Nephron progenitor cell (in vitro differentiated cells): Measurements from ENCODE around the gene TOM1L1.

Experiments used
- DNase-seq: peaks from one replicate; pipeline ENCODE4 v3.0.0; 2021
- H3K27ac Mint-ChIP-seq: 2 replicates; pipeline ENCODE4 v1.8.0; 2021; ENCODE audit warnings: mild to moderate bottlenecking, moderate library complexity, mixed read lengths
- H3K27me3 Mint-ChIP-seq: 2 replicates; pipeline ENCODE4 v1.8.0; 2021; ENCODE audit warnings: mild to moderate bottlenecking, low read depth, mixed read lengths; ENCODE audit not compliant: poor library complexity
- H3K36me3 Mint-ChIP-seq: 2 replicates; pipeline ENCODE4 v1.8.0; 2021; ENCODE audit warnings: low read depth, mixed read lengths
- H3K4me1 Mint-ChIP-seq: 2 replicates; pipeline ENCODE4 v1.8.0; 2021; ENCODE audit warnings: mixed read lengths
- H3K4me3 Mint-ChIP-seq: 2 replicates; pipeline ENCODE4 v1.8.0; 2021; ENCODE audit warnings: mild to moderate bottlenecking, moderate library complexity, mixed read lengths
- H3K9me3 Mint-ChIP-seq: 2 replicates; pipeline ENCODE4 v1.8.0; 2021; ENCODE audit warnings: mild to moderate bottlenecking, moderate library complexity, mixed read lengths
- TF ChIP-seq, protein P1 (sequence below): fragments of 200-600 bp; sonication (generic); IDR thresholded peaks from 2 replicates; pipeline ENCODE4 v1.5.0; 2021; ENCODE audit warnings: antibody characterized with exemption

The TOM1L1 gene

DNA sequence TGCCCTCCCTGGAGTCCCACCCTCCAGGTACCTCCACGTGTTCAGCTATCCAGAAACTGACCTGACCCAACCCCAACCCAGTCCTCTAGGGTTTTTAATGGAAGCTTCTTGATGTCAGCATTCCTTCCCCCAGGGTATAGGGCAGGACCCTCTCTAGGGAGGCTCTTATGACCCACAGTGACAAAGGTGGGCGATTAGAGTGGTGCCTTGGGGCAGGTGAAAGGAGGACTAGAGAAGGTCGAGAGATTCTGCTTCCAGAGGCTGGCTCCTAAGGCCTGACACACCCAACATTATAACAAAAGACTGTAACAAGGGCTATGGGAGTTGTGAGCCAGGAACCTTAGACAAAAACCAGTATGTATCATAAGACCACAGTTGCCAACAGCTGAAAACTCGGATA is 50.6 kb downstream of the TOM1L1 start:
- H3K9me3 Mint-ChIP-seq, result no peaks in the 10 kb centered on the region
- H3K36me3 Mint-ChIP-seq, result peaks cover 67% of the 10 kb centered on the region
- no peak for DNase-seq
- no peaks in the 10 kb centered on the region for H3K27me3 Mint-ChIP-seq
- H3K27ac Mint-ChIP-seq, result no peak overlapping the region
- TF ChIP-seq, protein P1, sequence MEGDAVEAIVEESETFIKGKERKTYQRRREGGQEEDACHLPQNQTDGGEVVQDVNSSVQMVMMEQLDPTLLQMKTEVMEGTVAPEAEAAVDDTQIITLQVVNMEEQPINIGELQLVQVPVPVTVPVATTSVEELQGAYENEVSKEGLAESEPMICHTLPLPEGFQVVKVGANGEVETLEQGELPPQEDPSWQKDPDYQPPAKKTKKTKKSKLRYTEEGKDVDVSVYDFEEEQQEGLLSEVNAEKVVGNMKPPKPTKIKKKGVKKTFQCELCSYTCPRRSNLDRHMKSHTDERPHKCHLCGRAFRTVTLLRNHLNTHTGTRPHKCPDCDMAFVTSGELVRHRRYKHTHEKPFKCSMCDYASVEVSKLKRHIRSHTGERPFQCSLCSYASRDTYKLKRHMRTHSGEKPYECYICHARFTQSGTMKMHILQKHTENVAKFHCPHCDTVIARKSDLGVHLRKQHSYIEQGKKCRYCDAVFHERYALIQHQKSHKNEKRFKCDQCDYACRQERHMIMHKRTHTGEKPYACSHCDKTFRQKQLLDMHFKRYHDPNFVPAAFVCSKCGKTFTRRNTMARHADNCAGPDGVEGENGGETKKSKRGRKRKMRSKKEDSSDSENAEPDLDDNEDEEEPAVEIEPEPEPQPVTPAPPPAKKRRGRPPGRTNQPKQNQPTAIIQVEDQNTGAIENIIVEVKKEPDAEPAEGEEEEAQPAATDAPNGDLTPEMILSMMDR, result no peak
- no peak overlapping the region for H3K4me3 Mint-ChIP-seq
- H3K4me1 Mint-ChIP-seq, result no peaks in the 10 kb centered on the region

DNA sequence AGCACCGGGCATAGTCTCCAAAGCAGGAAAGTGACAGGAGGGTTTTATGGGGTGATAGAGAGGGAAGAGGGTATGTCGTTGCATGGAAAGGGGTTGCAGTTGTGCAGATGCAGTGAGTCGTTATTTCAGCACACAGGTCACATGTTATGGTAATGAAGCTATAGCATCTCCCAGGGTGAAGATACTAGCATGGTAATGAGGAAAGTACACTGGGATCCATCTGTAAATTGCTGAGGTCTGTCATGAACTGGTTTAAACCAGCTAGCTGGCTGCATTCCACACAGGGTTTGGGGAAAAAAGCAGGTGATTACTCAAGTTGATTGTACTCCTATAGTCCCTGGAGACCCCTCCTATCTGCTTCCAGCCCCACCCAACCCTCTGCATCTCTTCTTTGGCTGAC is 56.1 kb downstream of the TOM1L1 start:
- peak overlapping the region; percentile 33 for H3K27ac Mint-ChIP-seq
- H3K27me3 Mint-ChIP-seq, result no peaks in the 10 kb centered on the region
- peaks cover 73% of the 10 kb centered on the region for H3K36me3 Mint-ChIP-seq
- DNase-seq, result no peak
- TF ChIP-seq, protein P1, result no peak
- peaks cover 12% of the 10 kb centered on the region for H3K4me1 Mint-ChIP-seq
- H3K9me3 Mint-ChIP-seq, result no peaks in the 10 kb centered on the region
- H3K4me3 Mint-ChIP-seq, result no peak overlapping the region

DNA sequence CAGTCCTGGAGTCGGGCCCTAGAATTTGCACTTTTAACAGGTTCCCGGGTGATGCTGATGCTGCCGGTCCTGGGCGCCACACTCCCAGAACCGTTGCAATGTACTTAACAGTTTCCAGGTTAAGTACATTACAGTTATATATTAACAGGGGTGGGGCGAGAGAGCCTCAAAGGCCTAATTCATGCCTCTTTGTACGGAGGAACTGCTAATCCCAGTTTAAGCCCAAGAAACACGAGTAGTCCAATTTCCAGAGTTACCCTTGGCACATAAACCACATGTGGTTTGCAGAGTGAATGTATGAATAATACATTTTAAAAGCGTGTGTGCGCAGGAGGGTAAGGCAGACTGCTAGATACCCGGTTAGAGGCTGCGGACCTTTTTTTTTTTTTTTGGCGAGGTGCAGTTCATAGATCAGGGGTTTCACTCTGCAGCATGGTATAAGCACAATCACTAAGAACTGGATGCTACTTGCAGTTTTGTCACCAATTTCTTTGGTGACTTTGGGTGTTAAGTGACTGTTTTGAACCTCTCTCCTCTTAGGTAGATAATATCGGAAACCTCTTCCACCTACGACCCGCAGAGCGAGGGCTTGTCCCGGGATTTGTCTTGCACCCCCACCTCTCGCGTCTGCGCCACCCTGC is 67.1 kb downstream of the TOM1L1 start:
- TF ChIP-seq, protein P1, result no peak
- Mint-ChIP-seq H3K36me3 (peaks cover 26% of the 10 kb centered on the region), H3K4me1 (peaks cover 22% of the 10 kb centered on the region), H3K27ac (no peak overlapping the region), H3K9me3 (no peaks in the 10 kb centered on the region), H3K27me3 (no peaks in the 10 kb centered on the region), H3K4me3 (no peak overlapping the region)
- DNase-seq, result no peak

DNA sequence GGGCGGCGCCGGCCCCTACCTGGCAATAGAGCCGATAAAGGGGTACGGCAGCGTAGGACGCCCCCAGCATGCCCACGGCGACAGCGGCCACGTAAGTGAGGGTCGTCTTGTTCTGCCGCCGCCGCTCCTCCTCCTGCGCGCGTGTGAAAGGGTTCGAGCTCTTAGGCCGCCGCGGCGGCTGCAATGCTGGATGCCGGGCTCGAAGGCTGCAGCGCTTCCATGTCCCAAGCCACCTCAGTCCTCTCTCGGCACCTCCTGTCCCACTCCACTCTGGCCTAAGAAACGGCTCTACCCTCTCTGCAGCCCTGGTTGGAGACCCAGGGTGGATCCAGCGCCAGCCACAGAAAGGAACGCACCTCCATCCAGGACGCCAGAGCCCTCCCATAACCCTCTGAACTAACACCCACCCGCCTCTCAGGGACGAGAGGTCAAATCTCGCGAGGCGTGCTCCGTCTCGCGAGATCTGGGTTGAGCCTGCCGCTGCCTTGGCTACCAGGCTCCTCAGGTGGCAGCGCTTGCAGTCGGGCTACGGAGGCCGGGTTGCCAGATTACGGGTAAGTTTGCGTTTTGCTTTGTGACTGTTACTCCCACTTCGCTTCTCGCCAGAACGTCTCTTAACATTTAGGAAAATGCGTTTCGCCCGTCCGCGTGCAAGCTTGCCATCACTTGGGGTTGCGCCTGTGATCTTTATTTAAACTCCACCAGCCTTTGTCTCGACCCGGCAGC is 67.8 kb downstream of the TOM1L1 start, which contains the start of the genes COX11 and STXBP4:
TSS of gene COX11 (minus strand) at position 393 of the 726 bp plus-strand sequence. CDS start at position 385, 8 bp downstream.
TSS of gene STXBP4 (plus strand) at position 504 of the 726 bp plus-strand sequence. CDS start 17,455 bp downstream, outside the sequence.
- Mint-ChIP-seq H3K4me3 (no peak within 1 kb of the TSS), H3K27ac (no peak within 1 kb of the TSS), H3K36me3 (peaks cover 32% of the 10 kb centered on the region), H3K9me3 (peaks cover 3% of the 10 kb centered on the region), H3K27me3 (no peaks in the 10 kb centered on the region), H3K4me1 (peaks cover 22% of the 10 kb centered on the region)
- TF ChIP-seq, protein P1, result no peak
- peak; percentile 87 for DNase-seq

DNA sequence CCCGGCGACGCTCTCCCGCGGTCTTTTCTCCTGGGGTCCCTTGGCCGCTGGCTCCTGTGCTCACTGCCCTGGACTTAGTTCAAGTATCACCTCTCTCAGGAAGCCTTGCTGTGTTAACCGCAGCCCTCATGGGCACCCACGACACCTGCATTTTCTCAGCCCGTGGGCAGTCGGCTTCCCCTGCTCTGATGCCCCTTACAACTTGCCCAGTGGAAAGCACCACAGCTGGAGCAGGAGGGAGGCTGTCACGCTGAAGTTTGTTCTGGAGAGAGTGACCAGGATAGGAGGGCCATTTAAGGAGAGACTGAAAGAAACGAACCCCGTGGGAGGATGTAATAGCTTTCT is 68.3 kb downstream of the TOM1L1 start:
- peaks cover 4% of the 10 kb centered on the region for H3K9me3 Mint-ChIP-seq
- H3K4me1 Mint-ChIP-seq, result peaks cover 22% of the 10 kb centered on the region
- H3K36me3 Mint-ChIP-seq, result peaks cover 33% of the 10 kb centered on the region
- H3K4me3 Mint-ChIP-seq, result no peak overlapping the region
- no peak overlapping the region for H3K27ac Mint-ChIP-seq
- H3K27me3 Mint-ChIP-seq, result no peaks in the 10 kb centered on the region
- TF ChIP-seq, protein P1, result no peak
- DNase-seq, result no peak
